SK-N-DZ (cell line): Measurements from ENCODE around the gene NEK9.

Experiments used
- DNase-seq: peaks from one replicate; pipeline ENCODE4 v3.0.0-alpha.2; 2015; ENCODE audit warnings: low spot score

NEK9 gene

GRCh38 chr14:75067212-75067611 is 59.6 kb downstream of the NEK9 start:
- DNase-seq, result no peak

- no peak for DNase-seq
These were observed 60.2 kb downstream of the NEK9 start for GRCh38 chr14:75066691-75067090.

GRCh38 chr14:75064205-75064567 is 62.7 kb downstream of the NEK9 start:
- no peak for DNase-seq

GRCh38 chr14:75063491-75064204 is 63.2 kb downstream of the NEK9 start, which contains the start of gene ACYP1:
Gene ACYP1 (minus strand): TSS chr14:75064024. CDS start chr14:75063553, 471 bp downstream.
- DNase-seq, result peak; percentile 92

- DNase-seq, result no peak
These were observed 63.8 kb downstream of the NEK9 start for GRCh38 chr14:75063013-75063412.

- no peak for DNase-seq
These were observed 66.4 kb downstream of the NEK9 start for GRCh38 chr14:75060420-75060819.

- no peak for DNase-seq
These were observed 67.2 kb downstream of the NEK9 start for GRCh38 chr14:75059642-75060041.

- no peak for DNase-seq
These were observed 72.4 kb downstream of the NEK9 start for GRCh38 chr14:75054421-75054820.

- DNase-seq, result peak; percentile 39
These were observed 73.2 kb downstream of the NEK9 start for GRCh38 chr14:75053396-75054291.

GRCh38 chr14:75051556-75051899 is 75.3 kb downstream of the NEK9 start:
- no peak for DNase-seq

- DNase-seq, result no peak
These were observed 75.8 kb downstream of the NEK9 start, which contains the start of gene MLH3 for GRCh38 chr14:75050852-75051555. Gene MLH3 (minus strand): TSS chr14:75051467. CDS start chr14:75049655, 1,812 bp downstream.

- DNase-seq, result no peak
These were observed 77.1 kb downstream of the NEK9 start for GRCh38 chr14:75049731-75050201.

- DNase-seq, result no peak
These were observed 77.7 kb downstream of the NEK9 start for GRCh38 chr14:75049136-75049535.

- no peak for DNase-seq
These were observed 78.7 kb downstream of the NEK9 start for GRCh38 chr14:75048101-75048500.

GRCh38 chr14:75047506-75047905 is 79.3 kb downstream of the NEK9 start:
- DNase-seq, result no peak

GRCh38 chr14:75046899-75047298 is 79.9 kb downstream of the NEK9 start:
- no peak for DNase-seq

- no peak for DNase-seq
These were observed 80.6 kb downstream of the NEK9 start for GRCh38 chr14:75046275-75046674.

- no peak for DNase-seq
These were observed 82.1 kb downstream of the NEK9 start for GRCh38 chr14:75044752-75045151.

GRCh38 chr14:75044322-75044721 is 82.5 kb downstream of the NEK9 start:
- DNase-seq, result no peak

- peak; percentile 13 for DNase-seq
These were observed 84.8 kb downstream of the NEK9 start for GRCh38 chr14:75042035-75042434.

GRCh38 chr14:75041613-75042012 is 85.2 kb downstream of the NEK9 start:
- no peak for DNase-seq

GRCh38 chr14:75040959-75041358 is 85.9 kb downstream of the NEK9 start:
- no peak for DNase-seq
